ENCODE results near the gene DNAJB1. TPM values are rescaled to one million over a fixed set of nuclear protein-coding genes. Genes with fewer than 3 reads are reported as not detected.
A peak's percentile ranks its signal among the peaks of the same experiment; 100 is the strongest.

DNAJB1 gene
- total and polyA plus RNA-seq, 2 of the 13 experiments (the other 11 are each of a cell fraction or from before 2014, with no cell fraction given): 87.5 to 97.3 TPM

- 0 out of 2 replicates have a peak, but pooled peaks have one; percentile 12 for TF ChIP-seq SPEN (CRISPR knock-in tag; IDR thresholded peaks at IDR 0.05; ENCODE audit: low read depth)
- TF ChIP-seq ZNF362 (CRISPR knock-in tag; IDR thresholded peaks at IDR 0.05; ENCODE audit: borderline replicate concordance): 0 out of 2 replicates have a peak, but pooled peaks have one; percentile 22
- TF ChIP-seq ZNF614 (CRISPR knock-in tag; IDR thresholded peaks at IDR 0.05; ENCODE audit: borderline replicate concordance): peak; percentile 21; the same call in 1 of the 2 replicates
- no peak for TF ChIP-seq PAF1 (CRISPR knock-in tag; IDR thresholded peaks at IDR 0.05)
- TF ChIP-seq XBP1 (CRISPR knock-in tag; IDR thresholded peaks at IDR 0.05): 0 out of 2 replicates have a peak, but pooled peaks have one; percentile 52
- no peak for TF ChIP-seq CENPX (CRISPR knock-in tag; IDR thresholded peaks at IDR 0.05)
- no peak for TF ChIP-seq GPN1 (CRISPR knock-in tag; IDR thresholded peaks at IDR 0.05; ENCODE audit: borderline replicate concordance)
- TF ChIP-seq ZNF326 (CRISPR knock-in tag; IDR thresholded peaks at IDR 0.05; ENCODE audit: borderline replicate concordance): no peak
- no peak for TF ChIP-seq NFE2 (CRISPR knock-in tag; IDR thresholded peaks at IDR 0.05)
- TF ChIP-seq AGO1 (IDR thresholded peaks at IDR 0.05; ENCODE audit: low read depth, low read length, poor library complexity, severe bottlenecking): peak; percentile 95
- no peak for TF ChIP-seq DNMT1 (CRISPR knock-in tag; IDR thresholded peaks at IDR 0.05)
- 0 out of 2 replicates have a peak, but pooled peaks have one; percentile 44 for TF ChIP-seq ZNF691 (CRISPR knock-in tag; IDR thresholded peaks at IDR 0.05; ENCODE audit: borderline replicate concordance, low read depth)
- TF ChIP-seq ZSCAN31 (CRISPR knock-in tag; IDR thresholded peaks at IDR 0.05; ENCODE audit: low read depth): peak; percentile 55; the same call in 1 of the 2 replicates
- peak; percentile 21; the same call in 1 of the 2 replicates for TF ChIP-seq E2F2 (CRISPR knock-in tag; IDR thresholded peaks at IDR 0.05; ENCODE audit: borderline replicate concordance)
- peak; percentile 65; the same call in 1 of the 2 replicates for TF ChIP-seq MTA1 (CRISPR knock-in tag; IDR thresholded peaks at IDR 0.05; ENCODE audit: borderline replicate concordance)
- no peak; the same call in none of the 2 replicates for TF ChIP-seq PAXIP1 (CRISPR knock-in tag; conservative IDR thresholded peaks at IDR 0.05)
- TF ChIP-seq ZNF615 (CRISPR knock-in tag; IDR thresholded peaks at IDR 0.05; ENCODE audit: borderline replicate concordance): no peak
- 0 out of 2 replicates have a peak, but pooled peaks have one; percentile 18 for TF ChIP-seq ZNF746 (CRISPR knock-in tag; IDR thresholded peaks at IDR 0.05)
- TF ChIP-seq KMT2B (CRISPR knock-in tag; IDR thresholded peaks at IDR 0.05): peak; percentile 64
- peak; percentile 88; the same call in 1 of the 2 replicates for TF ChIP-seq YEATS4 (CRISPR knock-in tag; IDR thresholded peaks at IDR 0.05; ENCODE audit: borderline replicate concordance)
Observed at GRCh38 chr19:14517840-14518505, at the start of gene DNAJB1 (continued).
